ENCODE data around the gene GPR141. TPM values are rescaled to one million over a fixed set of nuclear protein-coding genes. Genes with fewer than 3 reads are reported as not detected.

Gene GPR141
- total RNA-seq, 1 donor = not detected

- no peak overlapping the region for H3K4me3 ChIP-seq (ENCODE audit: low read depth, low read length)
- DNase-seq (ENCODE audit: low read depth) = no peak
- TF ChIP-seq, protein P1, sequence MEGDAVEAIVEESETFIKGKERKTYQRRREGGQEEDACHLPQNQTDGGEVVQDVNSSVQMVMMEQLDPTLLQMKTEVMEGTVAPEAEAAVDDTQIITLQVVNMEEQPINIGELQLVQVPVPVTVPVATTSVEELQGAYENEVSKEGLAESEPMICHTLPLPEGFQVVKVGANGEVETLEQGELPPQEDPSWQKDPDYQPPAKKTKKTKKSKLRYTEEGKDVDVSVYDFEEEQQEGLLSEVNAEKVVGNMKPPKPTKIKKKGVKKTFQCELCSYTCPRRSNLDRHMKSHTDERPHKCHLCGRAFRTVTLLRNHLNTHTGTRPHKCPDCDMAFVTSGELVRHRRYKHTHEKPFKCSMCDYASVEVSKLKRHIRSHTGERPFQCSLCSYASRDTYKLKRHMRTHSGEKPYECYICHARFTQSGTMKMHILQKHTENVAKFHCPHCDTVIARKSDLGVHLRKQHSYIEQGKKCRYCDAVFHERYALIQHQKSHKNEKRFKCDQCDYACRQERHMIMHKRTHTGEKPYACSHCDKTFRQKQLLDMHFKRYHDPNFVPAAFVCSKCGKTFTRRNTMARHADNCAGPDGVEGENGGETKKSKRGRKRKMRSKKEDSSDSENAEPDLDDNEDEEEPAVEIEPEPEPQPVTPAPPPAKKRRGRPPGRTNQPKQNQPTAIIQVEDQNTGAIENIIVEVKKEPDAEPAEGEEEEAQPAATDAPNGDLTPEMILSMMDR (IDR thresholded peaks at IDR 0.05; ENCODE audit: insufficient read depth, low read depth, low read length) = no peak
These were observed 76.0 kb downstream of the GPR141 start for GRCh38 chr7:37759526-37759925.

DNA sequence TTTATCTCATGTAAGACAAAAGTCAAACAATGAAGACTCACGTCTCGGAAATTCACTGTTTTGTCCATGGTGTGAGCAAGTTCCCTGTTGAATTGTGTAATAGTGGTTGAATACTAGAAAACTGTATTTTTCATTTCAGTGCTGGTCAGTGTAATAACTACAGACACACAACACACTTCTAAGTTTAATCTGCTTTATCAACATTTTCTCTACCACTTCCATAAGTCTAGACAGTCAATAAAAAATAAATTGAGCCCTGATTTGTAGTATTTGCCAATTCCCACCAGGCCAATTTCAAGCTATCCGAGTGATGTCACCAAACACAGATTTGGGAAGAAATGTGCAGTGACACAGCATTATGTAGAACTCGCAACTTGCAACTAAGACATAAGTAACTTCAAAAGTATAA lies 81.9 kb downstream of the GPR141 start:
- no peak for DNase-seq (ENCODE audit: low read depth)
- TF ChIP-seq, protein P1 (IDR thresholded peaks at IDR 0.05; ENCODE audit: insufficient read depth, low read depth, low read length) = no peak
- no peak overlapping the region for H3K4me3 ChIP-seq (ENCODE audit: low read depth, low read length)

DNA sequence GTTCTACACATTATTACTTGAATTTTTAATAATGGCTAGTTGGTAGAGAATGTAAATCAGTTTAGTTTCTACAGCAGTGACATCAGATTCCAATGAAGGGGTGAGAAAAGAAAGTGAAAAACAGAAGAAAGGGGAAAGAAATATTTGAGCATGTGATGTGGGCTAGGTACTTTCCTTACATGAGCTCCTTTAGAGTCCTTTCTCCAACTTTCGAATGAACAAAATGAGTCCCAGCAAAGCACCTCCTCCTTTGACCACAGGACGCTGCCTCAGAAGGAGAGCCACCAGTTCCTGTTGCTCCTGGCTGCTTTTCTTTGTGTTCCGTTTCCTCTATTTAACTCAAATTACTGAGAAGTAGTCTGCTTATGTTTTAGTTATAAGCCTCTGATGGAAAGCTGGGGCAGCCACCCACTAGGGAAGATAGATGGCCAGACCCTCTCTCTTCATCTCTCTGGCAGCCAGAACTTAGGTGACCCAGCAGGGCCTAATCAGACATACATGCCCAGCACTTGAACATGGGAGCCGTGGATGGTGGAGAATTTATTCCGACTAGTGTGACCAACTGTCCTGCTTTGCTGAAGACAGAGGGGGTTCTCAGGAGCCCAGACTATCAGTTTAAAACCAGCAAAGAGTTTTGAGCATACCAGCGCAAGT lies 82.4 kb downstream of the GPR141 start:
- TF ChIP-seq, protein P1 (IDR thresholded peaks at IDR 0.05; ENCODE audit: insufficient read depth, low read depth, low read length) = no peak
- no peak for DNase-seq (ENCODE audit: low read depth)
- H3K4me3 ChIP-seq (ENCODE audit: low read depth, low read length) = no peak overlapping the region

DNA sequence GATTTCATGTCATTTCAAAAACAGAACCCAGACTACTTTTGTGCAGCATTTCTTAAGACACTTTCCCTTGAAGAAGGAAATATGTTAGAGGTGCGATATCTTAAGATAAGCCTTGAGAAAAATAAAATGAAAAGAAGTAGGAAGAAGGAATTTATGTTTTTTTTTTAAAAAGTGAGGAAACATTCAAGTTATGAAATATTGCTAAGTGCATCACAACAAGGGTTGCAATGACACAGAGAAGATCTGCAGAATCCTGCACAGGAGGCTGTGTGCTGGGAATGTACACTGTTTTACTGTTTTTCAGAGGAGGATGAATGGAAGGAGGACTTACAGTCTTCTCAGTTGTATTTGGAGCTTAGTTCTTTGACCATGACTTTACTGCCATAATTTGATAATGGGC lies 85.0 kb downstream of the GPR141 start:
- H3K4me3 ChIP-seq (ENCODE audit: low read depth, low read length) = no peak overlapping the region
- TF ChIP-seq, protein P1 (IDR thresholded peaks at IDR 0.05; ENCODE audit: insufficient read depth, low read depth, low read length) = no peak

DNA sequence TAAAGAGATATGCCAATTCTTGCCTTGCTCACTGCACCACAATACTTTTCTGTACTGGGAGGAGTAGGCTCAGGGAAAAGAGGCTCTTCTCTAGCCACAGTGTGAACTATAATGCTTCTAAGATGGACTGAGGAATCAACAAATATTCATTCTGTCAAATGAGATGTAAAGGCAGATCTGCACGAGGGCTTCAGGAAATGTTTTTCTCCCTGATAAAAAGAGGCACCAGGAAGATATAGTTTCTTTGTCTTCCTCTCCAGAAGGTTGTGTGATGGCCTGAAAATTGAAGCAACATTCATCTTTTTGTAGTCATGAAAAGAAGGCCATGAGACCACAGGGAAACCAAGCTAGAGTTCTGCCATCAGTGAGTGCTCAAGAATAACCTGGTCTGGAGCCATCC lies 85.7 kb downstream of the GPR141 start:
- H3K4me3 ChIP-seq (ENCODE audit: low read depth, low read length) = no peak overlapping the region
- no peak for DNase-seq (ENCODE audit: low read depth)
- TF ChIP-seq, protein P1 (IDR thresholded peaks at IDR 0.05; ENCODE audit: insufficient read depth, low read depth, low read length) = no peak

More for the DNA sequence above, 85.0 kb downstream of the GPR141 start:
- DNase-seq (ENCODE audit: low read depth) = no peak

GRCh38 chr7:37769726-37770125 lies 86.2 kb downstream of the GPR141 start:
- no peak for DNase-seq (ENCODE audit: low read depth)
- no peak overlapping the region for H3K4me3 ChIP-seq (ENCODE audit: low read depth, low read length)
- TF ChIP-seq, protein P1 (IDR thresholded peaks at IDR 0.05; ENCODE audit: insufficient read depth, low read depth, low read length) = no peak

DNA sequence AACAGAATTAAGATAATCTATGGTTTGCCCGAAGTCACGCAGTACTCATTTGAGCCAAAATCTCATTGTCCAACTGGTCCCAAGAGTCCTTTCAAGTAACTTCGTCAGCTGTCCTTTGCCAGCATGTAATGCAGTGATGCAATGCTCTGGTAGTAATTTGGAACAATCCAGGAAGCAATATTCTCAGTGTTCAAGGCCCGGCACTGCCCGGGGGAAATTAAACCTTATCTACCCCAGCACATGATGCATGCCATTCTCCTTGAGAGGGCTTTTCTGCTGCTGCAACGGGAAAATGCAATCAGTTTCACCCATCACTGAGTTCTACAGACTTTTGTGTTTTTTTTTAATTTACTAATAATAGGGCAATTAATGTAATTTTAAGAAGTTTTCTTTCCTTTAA lies 87.3 kb downstream of the GPR141 start:
- DNase-seq (ENCODE audit: low read depth) = no peak
- TF ChIP-seq, protein P1 (IDR thresholded peaks at IDR 0.05; ENCODE audit: insufficient read depth, low read depth, low read length) = no peak
- no peak overlapping the region for H3K4me3 ChIP-seq (ENCODE audit: low read depth, low read length)

Measured in fibroblast of villous mesenchyme (primary cell).